Measurements from ENCODE around the gene ETV2. TPM values are rescaled to one million over a fixed set of nuclear protein-coding genes. Genes with fewer than 3 reads are reported as not detected.

ETV2 gene
- total and polyA plus RNA-seq, 12 donors: 0.38 to 5.3 (median 2.2) TPM; not detected in 2

DNA sequence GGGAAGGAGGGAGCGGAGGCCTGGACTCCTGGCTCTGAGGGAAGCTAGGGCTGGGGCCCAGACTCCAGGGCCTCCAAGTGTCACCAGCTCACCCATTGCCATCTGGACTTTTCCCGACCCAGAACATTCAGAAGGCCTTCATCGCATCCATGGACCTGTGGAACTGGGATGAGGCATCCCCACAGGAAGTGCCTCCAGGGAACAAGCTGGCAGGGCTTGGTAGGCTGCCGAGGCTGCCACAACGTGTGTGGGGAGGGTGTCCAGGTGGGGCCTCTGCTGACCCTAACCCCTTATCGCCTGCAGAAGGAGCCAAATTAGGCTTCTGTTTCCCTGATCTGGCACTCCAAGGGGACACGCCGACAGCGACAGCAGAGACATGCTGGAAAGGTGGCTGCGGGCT lies 767 bp downstream of the ETV2 start:
- DNase-seq: no peak
- 81 to 84% (median 82%) methylated on average over 9 to 10 of the region's 10 CpGs for WGBS, 4 donors
- Histone ChIP-seq H3K4me1 (replicated peaks in 1 of 2) (peaks cover under 1 to 10% of the 10 kb centered on the region in 2 donors), H3K36me3 (replicated peaks in 1 of 2) (peaks cover 0 to 11% of the 10 kb centered on the region in 2 donors), H3K27me3 (no peaks in the 10 kb centered on the region), H3K27ac (peak overlapping the region in 1 of 5 donors; percentile 7), H3K4me3 (no peak overlapping the region), H3K9me3 (replicated peaks in 1 of 3) (no peaks in the 10 kb centered on the region)
- intact Hi-C loops (cut with DNase I): no loop called here
- TF ChIP-seq, protein P1, sequence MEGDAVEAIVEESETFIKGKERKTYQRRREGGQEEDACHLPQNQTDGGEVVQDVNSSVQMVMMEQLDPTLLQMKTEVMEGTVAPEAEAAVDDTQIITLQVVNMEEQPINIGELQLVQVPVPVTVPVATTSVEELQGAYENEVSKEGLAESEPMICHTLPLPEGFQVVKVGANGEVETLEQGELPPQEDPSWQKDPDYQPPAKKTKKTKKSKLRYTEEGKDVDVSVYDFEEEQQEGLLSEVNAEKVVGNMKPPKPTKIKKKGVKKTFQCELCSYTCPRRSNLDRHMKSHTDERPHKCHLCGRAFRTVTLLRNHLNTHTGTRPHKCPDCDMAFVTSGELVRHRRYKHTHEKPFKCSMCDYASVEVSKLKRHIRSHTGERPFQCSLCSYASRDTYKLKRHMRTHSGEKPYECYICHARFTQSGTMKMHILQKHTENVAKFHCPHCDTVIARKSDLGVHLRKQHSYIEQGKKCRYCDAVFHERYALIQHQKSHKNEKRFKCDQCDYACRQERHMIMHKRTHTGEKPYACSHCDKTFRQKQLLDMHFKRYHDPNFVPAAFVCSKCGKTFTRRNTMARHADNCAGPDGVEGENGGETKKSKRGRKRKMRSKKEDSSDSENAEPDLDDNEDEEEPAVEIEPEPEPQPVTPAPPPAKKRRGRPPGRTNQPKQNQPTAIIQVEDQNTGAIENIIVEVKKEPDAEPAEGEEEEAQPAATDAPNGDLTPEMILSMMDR (IDR thresholded peaks at IDR 0.05): no peak
- TF ChIP-seq POLR2A (IDR thresholded peaks at IDR 0.05): no peak

DNA sequence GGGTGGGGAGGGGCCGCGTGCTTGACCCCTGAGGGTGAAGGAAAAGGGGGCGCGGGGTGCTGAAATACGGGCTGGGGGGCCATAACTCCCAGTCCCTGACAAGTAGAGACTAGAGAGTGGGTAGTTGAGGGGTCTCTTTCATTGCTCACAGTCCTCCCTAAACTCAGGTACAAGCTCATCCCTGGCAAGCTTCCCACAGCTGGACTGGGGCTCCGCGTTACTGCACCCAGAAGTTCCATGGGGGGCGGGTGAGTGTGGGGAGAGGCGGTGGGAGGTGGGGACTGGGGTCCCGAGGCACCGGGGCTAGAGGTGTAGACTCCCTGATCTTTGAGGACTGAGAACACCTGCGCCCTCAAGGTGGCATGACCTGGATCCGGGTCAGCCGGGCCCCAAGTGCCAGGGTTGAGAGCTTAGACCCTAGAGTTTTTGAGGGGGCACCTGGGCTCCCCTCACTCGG lies 1.3 kb downstream of the ETV2 start:
- DNase-seq: peak in 4 of 7 donors; percentile 35 to 54 (median 42)
- 20 to 75% (median 40%) methylated on average over 1 to 15 of the region's 15 CpGs for WGBS, 4 donors
- TF ChIP-seq POLR2A (IDR thresholded peaks at IDR 0.05): no peak
- TF ChIP-seq, protein P1 (IDR thresholded peaks at IDR 0.05): no peak
- H3K4me1 ChIP-seq (replicated peaks in 1 of 2): peaks cover 6 to 13% of the 10 kb centered on the region in 2 donors
- no peaks in the 10 kb centered on the region for H3K27me3 ChIP-seq
- peaks cover 0 to 6% of the 10 kb centered on the region in 2 donors for H3K36me3 ChIP-seq (replicated peaks in 1 of 2)
- intact Hi-C loops (cut with DNase I): no loop called here
- H3K27ac ChIP-seq: peak overlapping the region in 4 of 5 donors; percentile 73 to 92 (median 81)
- H3K4me3 ChIP-seq: peak overlapping the region in 2 of 4 donors; percentile 55 to 58
- H3K9me3 ChIP-seq (replicated peaks in 1 of 3): no peaks in the 10 kb centered on the region

DNA sequence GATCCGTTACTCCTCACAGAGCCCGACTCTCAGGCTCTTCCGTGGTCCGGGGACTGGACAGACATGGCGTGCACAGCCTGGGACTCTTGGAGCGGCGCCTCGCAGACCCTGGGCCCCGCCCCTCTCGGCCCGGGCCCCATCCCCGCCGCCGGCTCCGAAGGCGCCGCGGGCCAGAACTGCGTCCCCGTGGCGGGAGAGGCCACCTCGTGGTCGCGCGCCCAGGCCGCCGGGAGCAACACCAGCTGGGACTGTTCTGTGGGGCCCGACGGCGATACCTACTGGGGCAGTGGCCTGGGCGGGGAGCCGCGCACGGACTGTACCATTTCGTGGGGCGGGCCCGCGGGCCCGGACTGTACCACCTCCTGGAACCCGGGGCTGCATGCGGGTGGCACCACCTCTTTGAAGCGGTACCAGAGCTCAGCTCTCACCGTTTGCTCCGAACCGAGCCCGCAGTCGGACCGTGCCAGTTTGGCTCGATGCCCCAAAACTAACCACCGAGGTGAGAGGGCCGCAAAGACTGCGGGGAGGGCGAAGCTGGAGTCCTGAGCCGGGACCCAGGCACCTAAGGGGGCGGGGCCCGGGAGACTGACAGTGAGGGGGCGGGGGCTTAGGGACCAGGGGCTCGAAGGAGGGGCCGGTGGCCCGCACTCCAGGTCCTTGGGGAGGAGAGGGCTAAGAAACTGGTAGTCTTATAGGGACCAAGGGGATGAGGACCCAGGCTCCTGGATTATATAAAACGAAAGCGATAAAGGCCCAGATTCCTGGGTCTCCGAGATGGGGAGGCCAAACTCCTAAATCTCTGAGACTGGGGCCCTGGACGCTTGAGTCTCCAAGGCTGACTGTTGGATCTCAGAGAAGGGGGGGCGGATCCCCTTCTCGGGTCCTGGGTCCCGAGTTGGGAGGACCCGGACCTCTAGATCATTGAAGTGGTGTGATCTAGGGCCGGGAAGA lies 2.0 kb downstream of the ETV2 start:
- Histone ChIP-seq H3K27me3 (no peaks in the 10 kb centered on the region), H3K4me3 (peak overlapping the region in 3 of 4 donors; percentile 42 to 58 (median 55)), H3K36me3 (replicated peaks in 1 of 2) (no peaks in the 10 kb centered on the region), H3K27ac (peak overlapping the region; percentile 73 to 92 (median 81)), H3K4me1 (replicated peaks in 1 of 2) (peaks cover 6 to 13% of the 10 kb centered on the region in 2 donors), H3K9me3 (replicated peaks in 1 of 3) (no peaks in the 10 kb centered on the region)
- DNase-seq: peak; percentile 83 to 90 (median 86)
- intact Hi-C loops (cut with DNase I): no loop called here
- 0 to 3% (median 2%) methylated on average over 5 to 69 of the region's 69 CpGs for WGBS, 4 donors
- peak; percentile 78 to 85 for TF ChIP-seq POLR2A (IDR thresholded peaks at IDR 0.05)
- TF ChIP-seq, protein P1 (IDR thresholded peaks at IDR 0.05): no peak

DNA sequence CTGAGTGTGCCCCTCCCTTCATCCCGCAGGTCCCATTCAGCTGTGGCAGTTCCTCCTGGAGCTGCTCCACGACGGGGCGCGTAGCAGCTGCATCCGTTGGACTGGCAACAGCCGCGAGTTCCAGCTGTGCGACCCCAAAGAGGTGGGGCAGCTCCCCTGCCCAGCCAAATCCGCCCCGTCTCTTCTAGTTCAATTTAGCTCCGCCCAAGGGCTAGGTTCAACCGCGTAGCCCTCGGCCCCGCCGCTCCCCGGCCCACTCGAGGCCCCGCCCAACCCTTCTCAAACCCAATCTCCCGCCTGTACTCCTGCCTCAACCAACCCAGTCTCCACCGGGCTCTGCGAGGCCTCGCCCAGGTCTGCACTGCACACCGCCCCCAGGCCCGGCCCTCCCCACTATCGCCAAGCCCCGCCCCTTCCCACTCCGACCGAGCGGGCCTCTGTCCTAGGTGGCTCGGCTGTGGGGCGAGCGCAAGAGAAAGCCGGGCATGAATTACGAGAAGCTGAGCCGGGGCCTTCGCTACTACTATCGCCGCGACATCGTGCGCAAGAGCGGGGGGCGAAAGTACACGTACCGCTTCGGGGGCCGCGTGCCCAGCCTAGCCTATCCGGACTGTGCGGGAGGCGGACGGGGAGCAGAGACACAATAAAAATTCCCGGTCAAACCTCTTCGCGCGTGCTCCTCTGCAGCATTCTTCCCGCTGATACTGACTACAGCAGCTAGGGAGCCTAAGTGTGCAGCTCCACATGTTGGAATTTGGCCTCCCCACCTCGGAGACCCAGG lies 2.9 kb downstream of the ETV2 start:
- peak; percentile 95 to 98 (median 97) for DNase-seq
- intact Hi-C loops (cut with DNase I): no loop called here
- no peaks in the 10 kb centered on the region for H3K9me3 ChIP-seq (replicated peaks in 1 of 3)
- H3K36me3 ChIP-seq (replicated peaks in 1 of 2): no peaks in the 10 kb centered on the region
- H3K27ac ChIP-seq: peak overlapping the region; percentile 73 to 92 (median 81)
- no peaks in the 10 kb centered on the region for H3K27me3 ChIP-seq
- WGBS, 4 donors: 0 to 3% (median 1%) methylated on average over 6 to 60 of the region's 60 CpGs
- H3K4me3 ChIP-seq: peak overlapping the region in 3 of 4 donors; percentile 42 to 58 (median 55)
- peaks cover 14 to 20% of the 10 kb centered on the region in 2 donors for H3K4me1 ChIP-seq (replicated peaks in 1 of 2)
- TF ChIP-seq, protein P1 (IDR thresholded peaks at IDR 0.05): peak in 1 of 6 experiments; percentile 18
- peak in 1 of 2 donors; percentile 74 for TF ChIP-seq POLR2A (IDR thresholded peaks at IDR 0.05)

All from adrenal gland (tissue), 12 donors.